Trophoblast cell (in vitro differentiated cells and primary cell): Measurements from ENCODE around the gene NDUFC2. TPM values are rescaled to one million over a fixed set of nuclear protein-coding genes. Genes with fewer than 3 reads are reported as not detected.
A peak's percentile ranks its signal among the peaks of the same experiment; 100 is the strongest.

Source experiments
- DNase-seq, 2 donors: peaks; one replicate each; pipeline ENCODE4 v3.0.0-alpha.2; 2016
- H2AFZ ChIP-seq: 2 replicates; pipeline ENCODE4 v1.6.1; 2013; ENCODE audit warnings: low read length, moderate library complexity, mild to moderate bottlenecking; ENCODE audit not compliant: insufficient read depth, poor library complexity
- H2AK5ac ChIP-seq: 2 replicates; pipeline ENCODE4 v1.6.1; 2013; ENCODE audit warnings: mild to moderate bottlenecking, low read length
- H2BK120ac ChIP-seq: 2 replicates; pipeline ENCODE4 v1.6.1; 2013; ENCODE audit warnings: low read length, mild to moderate bottlenecking, moderate library complexity; ENCODE audit not compliant: insufficient read depth, poor library complexity
- H2BK12ac ChIP-seq: 2 replicates; pipeline ENCODE4 v1.6.1; 2013; ENCODE audit warnings: mild to moderate bottlenecking, low read length, moderate library complexity
- H2BK5ac ChIP-seq: 2 replicates; pipeline ENCODE4 v1.6.1; 2013; ENCODE audit warnings: low read length, low read depth, moderate library complexity, mild to moderate bottlenecking; ENCODE audit not compliant: poor library complexity
- H3K14ac ChIP-seq: 2 replicates; pipeline ENCODE4 v1.6.1; 2013; ENCODE audit warnings: mild to moderate bottlenecking, low read length
- H3K18ac ChIP-seq: 2 replicates; pipeline ENCODE4 v1.6.1; 2013; ENCODE audit warnings: mild to moderate bottlenecking, low read length
- H3K23ac ChIP-seq: 2 replicates; pipeline ENCODE4 v1.6.1; 2013; ENCODE audit warnings: low read length
- H3K27ac ChIP-seq: 2 replicates; pipeline ENCODE4 v1.5.1; 2013; ENCODE audit warnings: low read depth, mild to moderate bottlenecking, inconsistent platforms, low read length, moderate library complexity
- H3K27me3 ChIP-seq: 2 replicates; pipeline ENCODE4 v1.6.1; 2013; ENCODE audit warnings: inconsistent platforms, mild to moderate bottlenecking, low read length, moderate library complexity; ENCODE audit not compliant: insufficient read depth
- H3K36me3 ChIP-seq, 2 experiments: 1 replicate in 1 of 2; 2 replicates in 1 of 2; pipeline ENCODE4 v1.6.1; 2013; ENCODE audit warnings: low read length in 2 of 2, mild to moderate bottlenecking in 2 of 2, moderate library complexity in 1 of 2; ENCODE audit not compliant: insufficient read depth in 2 of 2, control insufficient read depth in 1 of 2
- H3K4ac ChIP-seq: 2 replicates; pipeline ENCODE4 v1.6.1; 2013; ENCODE audit warnings: low read depth, mild to moderate bottlenecking, low read length, moderate library complexity
- H3K4me1 ChIP-seq, 2 experiments: 1 replicate in 1 of 2; 2 replicates in 1 of 2; pipeline ENCODE4 v1.6.1; 2013; ENCODE audit warnings: low read length in 2 of 2, mild to moderate bottlenecking in 2 of 2, moderate library complexity in 1 of 2; ENCODE audit not compliant: insufficient read depth in 2 of 2, control insufficient read depth in 1 of 2
- H3K4me2 ChIP-seq: 2 replicates; pipeline ENCODE4 v1.6.1; 2013; ENCODE audit warnings: inconsistent platforms, mild to moderate bottlenecking, low read length, moderate library complexity
- H3K4me3 ChIP-seq: 2 replicates; pipeline ENCODE4 v1.5.1; 2013; ENCODE audit warnings: mild to moderate bottlenecking, low read depth, low read length, inconsistent platforms
- H3K79me1 ChIP-seq: one replicate; pipeline ENCODE4 v1.6.1; 2013; ENCODE audit warnings: low read length
- H3K79me2 ChIP-seq: 2 replicates; pipeline ENCODE4 v1.6.1; 2013; ENCODE audit warnings: low read length, mild to moderate bottlenecking; ENCODE audit not compliant: control insufficient read depth, insufficient read depth, poor library complexity
- H3K9ac ChIP-seq: 2 replicates; pipeline ENCODE4 v1.6.1; 2013; ENCODE audit warnings: mild to moderate bottlenecking, low read length
- H3K9me3 ChIP-seq: 2 replicates; pipeline ENCODE4 v1.6.1; 2013; ENCODE audit warnings: low read depth, mild to moderate bottlenecking, control low read depth, inconsistent platforms, low read length; ENCODE audit not compliant: insufficient read depth
- H4K12ac ChIP-seq: 2 replicates; pipeline ENCODE4 v1.6.1; 2013; ENCODE audit warnings: low read depth, mild to moderate bottlenecking, low read length, moderate library complexity
- H4K8ac ChIP-seq: 2 replicates; pipeline ENCODE4 v1.6.1; 2013; ENCODE audit warnings: low read depth, mild to moderate bottlenecking, low read length, moderate library complexity
- H4K91ac ChIP-seq: one replicate; pipeline ENCODE4 v1.6.1; 2013; ENCODE audit warnings: low read depth, mild to moderate bottlenecking, low read length, moderate library complexity
- WGBS: extraction: QIAGEN DNeasy Blood & Tissue Kit; methylation state at CpG from one replicate; pipeline ENCODE4 v1.1.7; 2013; ENCODE audit warnings: missing lambda C conversion rate; ENCODE audit not compliant: insufficient read length, insufficient coverage; ENCODE audit errors: extremely low coverage; 5-methylcytosine and 5-hydroxymethylcytosine counted together
- polyA plus RNA-seq: library from polyadenylated mRNA; stranded (reverse); fragments of 200-250 nt; gene quantifications from 2 replicates; pipeline ENCODE4 v1.2.3, GENCODE V29; 2013

Gene NDUFC2
- polyA plus RNA-seq: 648 and 695 TPM in 2 replicates

- no CpG with 5 or more reads among the region's 68 CpGs for WGBS
- H3K79me1 ChIP-seq: peaks cover 56% of the 10 kb centered on the region
- H3K14ac ChIP-seq: peak within 1 kb of the TSS; percentile 97
- H3K9ac ChIP-seq: peak within 1 kb of the TSS; percentile 71
- H3K79me2 ChIP-seq: peaks cover 45% of the 10 kb centered on the region
- DNase-seq: peak; percentile 59 to 78
- no peaks in the 10 kb centered on the region for H3K27me3 ChIP-seq
- H3K4me3 ChIP-seq: peak within 1 kb of the TSS; percentile 81
- peak within 1 kb of the TSS; percentile 94 for H3K18ac ChIP-seq
- H3K4ac ChIP-seq: peak within 1 kb of the TSS; percentile 95
- no peak within 1 kb of the TSS for H3K23ac ChIP-seq
- peak within 1 kb of the TSS; percentile 95 for H2BK5ac ChIP-seq
- peaks cover 19 to 32% of the 10 kb centered on the region in 2 experiments for H3K4me1 ChIP-seq
- H3K36me3 ChIP-seq: peaks cover 6% of the 10 kb centered on the region in 2 experiments
- peak within 1 kb of the TSS; percentile 99 for H4K91ac ChIP-seq
- peak within 1 kb of the TSS; percentile 97 for H2AK5ac ChIP-seq
- H2BK120ac ChIP-seq: peak within 1 kb of the TSS; percentile 98
- peak within 1 kb of the TSS; percentile 86 for H2AFZ ChIP-seq
- H3K27ac ChIP-seq: peak within 1 kb of the TSS; percentile 87
- peak within 1 kb of the TSS; percentile 68 for H2BK12ac ChIP-seq
- peak within 1 kb of the TSS; percentile 97 for H4K8ac ChIP-seq
- peak within 1 kb of the TSS; percentile 89 for H4K12ac ChIP-seq
- peak within 1 kb of the TSS; percentile 73 for H3K4me2 ChIP-seq
- H3K9me3 ChIP-seq: no peaks in the 10 kb centered on the region
Observed at GRCh38 chr11:78079232-78080083, at the start of gene NDUFC2. NDUFC2 (minus strand) TSS chr11:78079862; CDS start chr11:78079744, 118 bp downstream.

GRCh38 chr11:78127403-78127802, 47.7 kb upstream of the NDUFC2 start:
- WGBS: no CpG with 5 or more reads among the region's 3 CpGs
- Histone ChIP-seq H3K14ac (no peak overlapping the region), H3K79me2 (no peaks in the 10 kb centered on the region), H3K18ac (no peak overlapping the region), H4K8ac (no peak overlapping the region), H4K91ac (no peak overlapping the region), H3K4me3 (no peak overlapping the region), H3K4ac (no peak overlapping the region), H3K9ac (no peak overlapping the region), H2AFZ (no peak overlapping the region), H3K23ac (no peak overlapping the region), H4K12ac (no peak overlapping the region), H3K79me1 (no peaks in the 10 kb centered on the region), H3K4me1 (peaks cover 0 to 5% of the 10 kb centered on the region in 2 experiments), H2BK5ac (no peak overlapping the region), H2AK5ac (no peak overlapping the region), H2BK12ac (no peak overlapping the region), H3K27ac (peak overlapping the region; percentile 28), H3K4me2 (no peak overlapping the region), H2BK120ac (no peak overlapping the region), H3K9me3 (no peaks in the 10 kb centered on the region), H3K36me3 (peaks cover 2% of the 10 kb centered on the region in 2 experiments), H3K27me3 (no peaks in the 10 kb centered on the region)
- peak in 1 of 2 donors; percentile 71 for DNase-seq

GRCh38 chr11:78112582-78113275, 33.1 kb upstream of the NDUFC2 start:
- no peak overlapping the region for H3K4me2 ChIP-seq
- H3K4me3 ChIP-seq: no peak overlapping the region
- DNase-seq: no peak
- no peak overlapping the region for H4K12ac ChIP-seq
- no peak overlapping the region for H3K9ac ChIP-seq
- H3K36me3 ChIP-seq: peaks cover 10 to 13% of the 10 kb centered on the region in 2 experiments
- peaks cover 0 to 4% of the 10 kb centered on the region in 2 experiments for H3K4me1 ChIP-seq
- H3K79me1 ChIP-seq: no peaks in the 10 kb centered on the region
- H3K18ac ChIP-seq: no peak overlapping the region
- no peak overlapping the region for H2BK120ac ChIP-seq
- no peaks in the 10 kb centered on the region for H3K27me3 ChIP-seq
- no peaks in the 10 kb centered on the region for H3K9me3 ChIP-seq
- H2BK12ac ChIP-seq: no peak overlapping the region
- no peak overlapping the region for H3K27ac ChIP-seq
- no peak overlapping the region for H2AFZ ChIP-seq
- no peak overlapping the region for H3K4ac ChIP-seq
- no CpG with 5 or more reads among the region's 6 CpGs for WGBS
- H2AK5ac ChIP-seq: no peak overlapping the region
- H3K14ac ChIP-seq: no peak overlapping the region
- no peak overlapping the region for H4K91ac ChIP-seq
- H3K23ac ChIP-seq: no peak overlapping the region
- no peaks in the 10 kb centered on the region for H3K79me2 ChIP-seq
- H4K8ac ChIP-seq: no peak overlapping the region
- no peak overlapping the region for H2BK5ac ChIP-seq

GRCh38 chr11:78111298-78111697, 31.6 kb upstream of the NDUFC2 start:
- H2BK120ac ChIP-seq: no peak overlapping the region
- no peaks in the 10 kb centered on the region for H3K9me3 ChIP-seq
- no peak overlapping the region for H4K91ac ChIP-seq
- no peak overlapping the region for H2AK5ac ChIP-seq
- no peak overlapping the region for H3K18ac ChIP-seq
- peaks cover 0 to 4% of the 10 kb centered on the region in 2 experiments for H3K4me1 ChIP-seq
- H3K4me2 ChIP-seq: no peak overlapping the region
- H3K23ac ChIP-seq: no peak overlapping the region
- H2BK5ac ChIP-seq: no peak overlapping the region
- H2AFZ ChIP-seq: no peak overlapping the region
- H4K8ac ChIP-seq: no peak overlapping the region
- no peaks in the 10 kb centered on the region for H3K27me3 ChIP-seq
- H4K12ac ChIP-seq: no peak overlapping the region
- no CpG with 5 or more reads among the region's 2 CpGs for WGBS
- no peaks in the 10 kb centered on the region for H3K79me1 ChIP-seq
- H3K14ac ChIP-seq: no peak overlapping the region
- peaks cover 10 to 13% of the 10 kb centered on the region in 2 experiments for H3K36me3 ChIP-seq
- H3K9ac ChIP-seq: no peak overlapping the region
- no peak overlapping the region for H3K27ac ChIP-seq
- H3K4me3 ChIP-seq: no peak overlapping the region
- no peak overlapping the region for H2BK12ac ChIP-seq
- DNase-seq: no peak
- no peaks in the 10 kb centered on the region for H3K79me2 ChIP-seq
- H3K4ac ChIP-seq: no peak overlapping the region
